ENCODE results near the gene DYSF. TPM values are rescaled to one million over a fixed set of nuclear protein-coding genes. Genes with fewer than 3 reads are reported as not detected.

The DYSF gene
- total RNA-seq, 2 donors from 2014 or later, result 0.77 to 1.6 TPM

- DNase-seq (no peak), ATAC-seq (replicated peaks in 1 of 2) (no peak)
- Mint-ChIP-seq H3K36me3 (ENCODE audit: insufficient read depth in 2 of 2) (no peaks in the 10 kb centered on the region), H3K4me1 (ENCODE audit: low read depth) (no peaks in the 10 kb centered on the region), H3K27me3 (ENCODE audit: low read depth) (peaks cover under 1% of the 10 kb centered on the region), H3K9me3 (no peaks in the 10 kb centered on the region), H3K4me3 (no peak overlapping the region), H3K27ac (no peak overlapping the region)
Measured at GRCh38 chr2:71716697-71717624, 263.6 kb downstream of the DYSF start.

GRCh38 chr2:71718686-71719085, 265.3 kb downstream of the DYSF start:
- DNase-seq, result no peak
- Mint-ChIP-seq H3K4me3 (no peak overlapping the region), H3K9me3 (peaks cover 4% of the 10 kb centered on the region in 2 donors), H3K27ac (no peak overlapping the region), H3K36me3 (ENCODE audit: insufficient read depth in 2 of 2) (peaks cover 0 to 3% of the 10 kb centered on the region in 2 donors), H3K27me3 (ENCODE audit: low read depth) (no peaks in the 10 kb centered on the region), H3K4me1 (ENCODE audit: low read depth) (no peaks in the 10 kb centered on the region)
- ATAC-seq (replicated peaks in 1 of 2), result no peak

GRCh38 chr2:71719520-71720282, 266.3 kb downstream of the DYSF start:
- Mint-ChIP-seq H3K36me3 (ENCODE audit: insufficient read depth in 2 of 2) (peaks cover 0 to 3% of the 10 kb centered on the region in 2 donors), H3K27ac (no peak overlapping the region), H3K9me3 (peaks cover 4% of the 10 kb centered on the region in 2 donors), H3K4me3 (no peak overlapping the region), H3K27me3 (ENCODE audit: low read depth) (no peaks in the 10 kb centered on the region), H3K4me1 (ENCODE audit: low read depth) (no peaks in the 10 kb centered on the region)
- DNase-seq (no peak), ATAC-seq (replicated peaks in 1 of 2) (no peak)

DNA sequence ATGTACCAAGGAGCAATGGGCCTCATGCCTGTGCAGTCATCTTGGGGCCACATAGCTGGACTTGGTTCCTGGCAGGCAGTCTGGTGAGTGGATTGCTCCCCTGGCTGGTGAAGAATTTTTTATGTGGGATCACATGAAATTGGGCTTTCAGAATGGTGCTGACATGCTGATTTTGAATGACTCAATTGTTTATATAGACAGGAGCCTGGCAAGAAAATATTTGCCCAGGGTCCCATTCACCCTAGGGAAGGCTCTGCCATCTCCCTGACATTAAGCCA, 266.9 kb downstream of the DYSF start:
- no peak for ATAC-seq (replicated peaks in 1 of 2)
- Mint-ChIP-seq H3K36me3 (ENCODE audit: insufficient read depth in 2 of 2) (peaks cover 0 to 3% of the 10 kb centered on the region in 2 donors), H3K9me3 (peaks cover 4% of the 10 kb centered on the region in 2 donors)

GRCh38 chr2:71720596-71721361, 267.4 kb downstream of the DYSF start:
- Mint-ChIP-seq H3K27ac (no peak overlapping the region), H3K36me3 (ENCODE audit: insufficient read depth in 2 of 2) (peaks cover 0 to 3% of the 10 kb centered on the region in 2 donors)

More for the DNA sequence above, 266.9 kb downstream of the DYSF start:
- no peak for DNase-seq
- Mint-ChIP-seq H3K27me3 (ENCODE audit: low read depth) (no peaks in the 10 kb centered on the region), H3K4me3 (no peak overlapping the region), H3K4me1 (ENCODE audit: low read depth) (no peaks in the 10 kb centered on the region), H3K27ac (no peak overlapping the region)

GRCh38 chr2:71721362-71721665, 268.0 kb downstream of the DYSF start:
- Mint-ChIP-seq H3K4me1 (ENCODE audit: low read depth) (no peaks in the 10 kb centered on the region), H3K27me3 (ENCODE audit: low read depth) (no peaks in the 10 kb centered on the region), H3K36me3 (ENCODE audit: insufficient read depth in 2 of 2) (peaks cover 0 to 3% of the 10 kb centered on the region in 2 donors), H3K4me3 (no peak overlapping the region), H3K27ac (no peak overlapping the region), H3K9me3 (peaks cover 4% of the 10 kb centered on the region in 2 donors)
- ATAC-seq (replicated peaks in 1 of 2) (no peak), DNase-seq (no peak)

More at GRCh38 chr2:71720596-71721361, 267.4 kb downstream of the DYSF start:
- ATAC-seq (replicated peaks in 1 of 2) (no peak), DNase-seq (no peak)
- H3K4me1 Mint-ChIP-seq (ENCODE audit: low read depth), result no peaks in the 10 kb centered on the region
- no peak overlapping the region for H3K4me3 Mint-ChIP-seq
- peaks cover 4% of the 10 kb centered on the region in 2 donors for H3K9me3 Mint-ChIP-seq
- no peaks in the 10 kb centered on the region for H3K27me3 Mint-ChIP-seq (ENCODE audit: low read depth)

- ATAC-seq (replicated peaks in 1 of 2) (no peak), DNase-seq (no peak)
- no peak overlapping the region for H3K4me3 Mint-ChIP-seq
- H3K9me3 Mint-ChIP-seq, result peaks cover 4% of the 10 kb centered on the region in 2 donors
- H3K27me3 Mint-ChIP-seq (ENCODE audit: low read depth), result no peaks in the 10 kb centered on the region
- no peak overlapping the region for H3K27ac Mint-ChIP-seq
- peaks cover 0 to 3% of the 10 kb centered on the region in 2 donors for H3K36me3 Mint-ChIP-seq (ENCODE audit: insufficient read depth in 2 of 2)
- no peaks in the 10 kb centered on the region for H3K4me1 Mint-ChIP-seq (ENCODE audit: low read depth)
Measured at GRCh38 chr2:71721669-71722068, 268.3 kb downstream of the DYSF start.

DNA sequence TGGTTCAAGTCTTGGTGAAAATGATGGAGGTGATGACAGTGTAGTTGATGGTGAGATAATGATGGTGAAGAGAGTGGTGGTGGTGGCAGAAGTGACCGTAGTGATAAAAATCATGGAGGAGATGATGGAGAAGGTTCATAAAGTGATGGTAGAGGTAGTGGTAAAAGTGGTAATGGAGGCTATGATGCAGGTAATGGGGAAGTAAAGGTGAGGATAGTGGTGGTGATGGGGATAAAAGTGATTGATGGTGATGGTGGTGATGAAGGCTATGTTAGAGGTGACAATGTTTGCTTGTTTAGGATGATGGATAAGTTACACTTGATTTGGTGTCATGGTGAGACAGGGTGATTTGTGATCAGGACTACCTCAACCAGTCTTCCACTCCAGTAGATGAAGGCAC, 268.9 kb downstream of the DYSF start:
- Mint-ChIP-seq H3K36me3 (ENCODE audit: insufficient read depth in 2 of 2) (peaks cover 0 to 3% of the 10 kb centered on the region in 2 donors), H3K4me1 (ENCODE audit: low read depth) (no peaks in the 10 kb centered on the region), H3K4me3 (no peak overlapping the region), H3K27me3 (ENCODE audit: low read depth) (no peaks in the 10 kb centered on the region), H3K9me3 (peaks cover 4% of the 10 kb centered on the region in 2 donors), H3K27ac (no peak overlapping the region)
- ATAC-seq (replicated peaks in 1 of 2), result no peak
- no peak for DNase-seq

DNA sequence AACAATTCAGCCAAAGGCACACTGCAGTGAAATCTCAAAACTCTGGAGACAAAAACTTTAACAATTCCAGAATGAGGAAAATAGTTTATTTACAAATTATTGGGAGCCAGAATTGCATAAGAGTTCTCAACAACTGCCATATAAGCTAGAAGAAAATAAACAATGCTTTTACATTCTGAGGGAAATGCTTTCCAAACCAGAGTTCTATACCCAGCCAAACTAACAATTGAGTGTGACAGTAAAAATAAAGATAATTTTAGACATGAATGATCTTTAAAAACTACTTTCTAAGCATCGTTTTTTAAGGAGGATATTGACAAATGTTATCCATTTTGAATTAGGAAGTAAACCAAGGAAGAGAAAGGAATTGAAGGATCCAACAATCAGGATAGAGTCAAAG, 271.4 kb downstream of the DYSF start:
- Mint-ChIP-seq H3K4me1 (ENCODE audit: low read depth) (no peaks in the 10 kb centered on the region), H3K9me3 (peaks cover 4% of the 10 kb centered on the region in 2 donors), H3K27me3 (ENCODE audit: low read depth) (no peaks in the 10 kb centered on the region), H3K27ac (no peak overlapping the region), H3K36me3 (ENCODE audit: insufficient read depth in 2 of 2) (peaks cover 0 to 3% of the 10 kb centered on the region in 2 donors), H3K4me3 (no peak overlapping the region)
- no peak for DNase-seq
- ATAC-seq (replicated peaks in 1 of 2), result no peak

DNA sequence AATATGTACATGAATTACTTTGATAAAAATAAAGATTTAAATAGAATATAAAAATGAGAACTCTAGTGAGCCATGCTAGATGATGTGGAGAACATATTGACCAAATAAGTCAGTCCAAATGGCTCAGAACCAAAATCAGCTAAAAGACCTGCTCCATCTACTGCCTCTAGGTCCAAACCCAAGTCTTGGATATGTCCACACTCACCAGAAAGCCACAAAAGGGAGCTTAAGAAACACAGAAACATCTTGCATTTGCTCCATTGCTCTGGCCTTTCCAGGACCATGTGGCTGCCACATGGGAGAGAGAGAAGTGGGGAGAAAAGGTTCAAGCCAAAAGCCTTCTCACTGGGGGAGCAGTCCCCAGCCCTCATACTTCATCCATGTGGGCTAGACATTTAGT, 272.5 kb downstream of the DYSF start:
- Mint-ChIP-seq H3K9me3 (peaks cover 4% of the 10 kb centered on the region in 2 donors), H3K4me1 (ENCODE audit: low read depth) (no peaks in the 10 kb centered on the region)

DNA sequence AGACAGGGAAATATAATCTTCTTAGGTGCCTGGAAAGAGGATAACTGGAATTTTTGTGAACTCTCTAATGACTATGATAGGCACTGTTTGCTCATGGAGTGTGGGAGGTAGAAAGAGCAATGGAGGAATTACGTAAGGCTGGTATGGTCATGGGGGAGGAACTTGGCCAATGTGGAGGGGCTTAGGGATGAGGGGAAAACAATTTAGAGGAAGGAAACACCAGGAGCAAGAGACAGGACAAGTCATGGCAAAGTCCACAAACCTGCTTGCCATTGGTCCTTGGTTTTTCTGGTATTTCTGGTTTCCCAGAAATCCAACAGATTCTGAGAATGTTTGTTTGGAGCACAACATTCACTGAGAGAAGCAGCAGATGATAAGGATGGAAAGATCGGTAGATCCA, 274.2 kb downstream of the DYSF start:
- DNase-seq (no peak), ATAC-seq (replicated peaks in 1 of 2) (no peak)
- H3K4me1 Mint-ChIP-seq (ENCODE audit: low read depth), result no peaks in the 10 kb centered on the region
- H3K27me3 Mint-ChIP-seq (ENCODE audit: low read depth), result no peaks in the 10 kb centered on the region
- H3K27ac Mint-ChIP-seq, result no peak overlapping the region
- H3K4me3 Mint-ChIP-seq, result no peak overlapping the region
- H3K9me3 Mint-ChIP-seq, result no peaks in the 10 kb centered on the region
- no peaks in the 10 kb centered on the region for H3K36me3 Mint-ChIP-seq (ENCODE audit: insufficient read depth in 2 of 2)

More for the DNA sequence above, 272.5 kb downstream of the DYSF start:
- H3K27me3 Mint-ChIP-seq (ENCODE audit: low read depth), result no peaks in the 10 kb centered on the region
- H3K27ac Mint-ChIP-seq, result no peak overlapping the region
- H3K36me3 Mint-ChIP-seq (ENCODE audit: insufficient read depth in 2 of 2), result peaks cover 0 to 3% of the 10 kb centered on the region in 2 donors
- no peak for DNase-seq
- no peak for ATAC-seq (replicated peaks in 1 of 2)
- H3K4me3 Mint-ChIP-seq, result no peak overlapping the region

GRCh38 chr2:71728036-71728435, 274.7 kb downstream of the DYSF start:
- no peak for DNase-seq
- no peaks in the 10 kb centered on the region for H3K36me3 Mint-ChIP-seq (ENCODE audit: insufficient read depth in 2 of 2)
- ATAC-seq (replicated peaks in 1 of 2), result no peak
- H3K27ac Mint-ChIP-seq, result no peak overlapping the region
- no peak overlapping the region for H3K4me3 Mint-ChIP-seq
- H3K4me1 Mint-ChIP-seq (ENCODE audit: low read depth), result no peaks in the 10 kb centered on the region
- H3K27me3 Mint-ChIP-seq (ENCODE audit: low read depth), result no peaks in the 10 kb centered on the region
- no peaks in the 10 kb centered on the region for H3K9me3 Mint-ChIP-seq
